GM18951 (cell line): ENCODE data around the gene IRF2BP2.

Source experiments
- POLR2A ChIP-seq: IDR thresholded peaks from 4 replicates; pipeline ENCODE4 v1.6.1; 2011; ENCODE audit warnings: mild to moderate bottlenecking; ENCODE audit not compliant: insufficient read length, insufficient read depth; ENCODE audit errors: extremely low read depth
- in situ Hi-C: fragments of 300-500 bp; cut with MboI; formaldehyde crosslinking; loops from one replicate; pipeline ENCODE4 v1.12.0; 2022; ENCODE audit warnings: low sequenced_read_pairs, mixed read lengths, inconsistent platforms; ENCODE audit not compliant: unreplicated experiment

Gene IRF2BP2

DNA sequence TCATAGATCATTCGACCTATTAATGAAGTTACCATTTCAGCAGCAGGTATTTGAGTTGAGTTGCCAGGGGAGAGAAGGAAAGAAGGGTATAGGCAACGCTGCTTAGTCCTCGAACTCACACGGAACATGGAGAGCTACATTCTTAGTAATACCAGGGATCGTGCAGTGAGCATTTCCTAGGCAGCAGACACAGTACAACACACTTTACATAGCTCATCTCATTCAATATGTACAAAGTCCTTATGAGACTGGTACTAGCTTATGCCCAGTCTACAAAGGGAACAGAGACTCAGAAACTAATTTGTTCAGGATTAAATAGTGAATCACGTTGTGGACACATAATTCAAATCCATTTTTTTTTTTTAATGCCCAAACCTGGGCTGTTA, 25.6 kb downstream of the IRF2BP2 start:
- no peak for TF ChIP-seq POLR2A
- in situ Hi-C loops, result loop anchor here (25.0 kb wide), 1 partner anchor 503 kb away; no protein-coding TSS in a partner anchor

DNA sequence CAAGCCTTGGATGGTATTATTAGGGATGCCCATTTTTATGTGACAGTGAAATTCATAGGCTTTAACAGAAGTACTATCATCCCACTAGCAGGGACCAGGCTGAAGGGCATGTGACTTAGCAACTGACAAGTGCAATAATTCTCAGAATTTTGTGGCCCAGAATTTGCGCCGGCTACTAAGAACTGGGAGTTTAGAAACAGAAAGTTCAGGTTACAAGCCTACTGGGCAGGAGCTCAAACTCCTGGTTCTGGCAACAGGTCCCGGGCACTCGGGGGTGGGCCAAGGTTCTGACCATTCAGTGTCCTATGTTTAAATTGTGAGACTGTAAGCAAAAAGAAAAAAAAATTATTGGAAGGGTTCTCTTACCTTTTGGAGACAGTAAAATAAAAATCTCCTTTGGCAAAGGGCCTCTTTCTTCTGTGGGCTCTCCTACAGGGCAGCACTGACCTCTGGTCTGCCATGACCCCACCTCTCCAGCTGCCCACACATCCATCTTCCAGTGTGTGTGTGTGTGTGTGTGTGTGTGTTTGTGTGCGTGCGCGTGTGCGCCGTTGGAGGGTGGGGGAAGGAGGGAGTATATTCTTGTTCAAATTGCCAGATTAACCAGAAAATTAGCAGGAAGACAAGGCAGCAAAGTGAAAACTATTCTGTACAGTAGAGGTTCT, 26.1 kb downstream of the IRF2BP2 start:
- in situ Hi-C loops, result loop anchor here (25.0 kb wide), 1 partner anchor 503 kb away; no protein-coding TSS in a partner anchor
- no peak for TF ChIP-seq POLR2A

DNA sequence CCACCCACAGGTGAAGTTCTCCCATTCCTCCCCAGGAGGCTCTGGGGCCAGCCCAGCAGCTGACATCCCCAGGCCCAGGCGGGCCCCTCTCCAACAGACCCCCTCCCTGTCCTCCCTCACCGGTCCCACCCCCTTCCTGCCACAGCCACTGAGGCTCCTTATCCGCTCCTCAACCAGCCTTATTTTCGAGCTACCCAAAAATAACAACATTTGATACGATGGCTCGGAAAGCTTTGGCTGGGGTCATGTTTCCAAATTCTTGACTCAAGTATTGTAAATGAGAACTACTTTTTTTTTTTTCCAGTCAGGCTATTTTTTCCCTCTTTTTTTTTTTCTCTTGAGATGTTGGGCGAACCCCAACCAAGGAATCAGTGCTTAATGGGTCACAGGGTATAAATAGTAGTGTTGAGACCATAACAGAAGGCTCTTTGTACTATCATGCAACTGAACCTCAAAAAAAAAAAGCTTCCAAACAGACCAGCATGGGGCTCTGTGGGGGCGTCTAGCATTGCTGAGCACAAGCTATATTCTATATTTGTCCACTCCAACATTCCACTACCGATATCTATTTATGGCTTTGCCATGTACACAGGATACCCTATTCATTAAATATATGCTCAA, 27.2 kb downstream of the IRF2BP2 start:
- in situ Hi-C loops, result loop anchor here (25.0 kb wide), 1 partner anchor 505 kb away; no protein-coding TSS in a partner anchor
- no peak for TF ChIP-seq POLR2A

DNA sequence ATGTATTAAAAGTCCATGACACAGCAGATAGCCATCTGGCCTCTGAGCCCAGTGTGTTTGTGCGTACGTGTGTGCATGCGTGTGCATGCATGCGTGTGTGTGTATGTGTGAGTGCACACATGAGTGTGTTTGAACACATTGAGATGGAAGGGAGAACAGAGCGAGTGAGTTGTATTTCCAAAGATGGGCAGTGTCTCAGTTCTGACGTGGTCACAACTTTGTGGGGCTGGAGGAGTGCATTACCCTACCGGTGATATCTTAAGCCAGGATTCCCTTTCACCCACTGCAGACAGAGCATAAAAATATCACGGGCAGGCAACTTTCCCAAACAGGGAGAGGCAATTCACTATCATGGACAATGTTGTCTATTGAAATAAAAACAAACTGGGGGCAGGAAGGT, 27.8 kb downstream of the IRF2BP2 start:
- no peak for TF ChIP-seq POLR2A
- in situ Hi-C loops, result loop anchor here (25.0 kb wide), 1 partner anchor 505 kb away; no protein-coding TSS in a partner anchor

- no peak for TF ChIP-seq POLR2A
- in situ Hi-C loops, result loop anchor here (25.0 kb wide), 1 partner anchor 506 kb away; no protein-coding TSS in a partner anchor
Measured at GRCh38 chr1:234581063-234581714, 28.8 kb downstream of the IRF2BP2 start.

GRCh38 chr1:234579967-234580366, 30.0 kb downstream of the IRF2BP2 start:
- in situ Hi-C loops, result loop anchor here (25.0 kb wide), 1 partner anchor 507 kb away; no protein-coding TSS in a partner anchor

GRCh38 chr1:234578735-234579134, 31.2 kb downstream of the IRF2BP2 start:
- TF ChIP-seq POLR2A, result no peak

More at GRCh38 chr1:234579967-234580366, 30.0 kb downstream of the IRF2BP2 start:
- no peak for TF ChIP-seq POLR2A

GRCh38 chr1:234578087-234578486, 31.9 kb downstream of the IRF2BP2 start:
- no peak for TF ChIP-seq POLR2A
- in situ Hi-C loops, result loop anchor here (25.0 kb wide), 1 partner anchor 509 kb away; no protein-coding TSS in a partner anchor

More at GRCh38 chr1:234578735-234579134, 31.2 kb downstream of the IRF2BP2 start:
- in situ Hi-C loops, result loop anchor here (25.0 kb wide), 1 partner anchor 509 kb away; no protein-coding TSS in a partner anchor

- in situ Hi-C loops, result no loop called here
- TF ChIP-seq POLR2A, result no peak
Measured at GRCh38 chr1:234573711-234574299, 36.2 kb downstream of the IRF2BP2 start.

- TF ChIP-seq POLR2A, result no peak
- in situ Hi-C loops, result no loop called here
Measured at GRCh38 chr1:234572966-234573365, 37.0 kb downstream of the IRF2BP2 start.

- in situ Hi-C loops, result no loop called here
- no peak for TF ChIP-seq POLR2A
Measured at GRCh38 chr1:234571702-234572101, 38.3 kb downstream of the IRF2BP2 start.

DNA sequence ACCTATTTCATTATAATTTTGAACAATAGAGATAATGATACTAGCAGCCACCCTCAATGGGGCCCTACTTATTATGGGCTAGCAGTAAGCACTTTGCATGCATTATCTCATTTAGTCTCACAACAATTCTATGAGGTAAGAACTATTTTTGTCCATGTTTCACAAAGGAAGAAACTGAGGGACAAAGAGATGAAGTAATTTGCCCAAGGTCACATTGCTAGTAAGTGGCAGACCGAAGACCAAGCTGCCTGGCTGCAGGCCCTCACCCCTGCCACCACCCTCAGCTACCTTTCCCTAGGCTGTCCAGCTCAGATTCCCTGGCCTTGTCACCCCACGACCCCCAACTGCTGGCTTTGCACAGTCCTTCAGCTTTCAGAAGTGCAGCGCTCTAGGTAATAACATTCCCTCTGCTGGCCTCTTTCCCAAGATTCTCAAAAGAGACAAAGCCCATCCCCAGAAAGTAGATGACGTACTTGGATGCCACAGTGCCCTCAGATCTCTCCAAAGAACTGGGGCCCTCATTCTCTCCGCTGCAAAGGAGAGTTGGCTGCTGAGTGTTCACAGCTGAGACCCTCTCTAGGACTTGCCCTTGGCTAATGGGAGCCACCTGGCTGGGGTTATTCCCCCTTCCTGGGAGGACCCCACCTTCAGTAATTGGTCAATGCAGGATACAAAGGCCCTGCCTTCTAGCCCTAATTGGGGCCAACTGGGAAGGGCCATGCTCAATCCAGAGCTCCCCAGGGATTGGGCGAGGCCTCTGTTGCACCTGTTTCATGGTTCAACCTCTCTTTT, 39.5 kb downstream of the IRF2BP2 start:
- in situ Hi-C loops, result no loop called here
- no peak for TF ChIP-seq POLR2A
